ENCODE results near the gene AKR1D1. TPM values are rescaled to one million over a fixed set of nuclear protein-coding genes. Genes with fewer than 3 reads are reported as not detected.

Gene AKR1D1
- total RNA-seq = under 1 TPM in 1 of 4 donors, not detected in 3; 0.34 TPM

DNA sequence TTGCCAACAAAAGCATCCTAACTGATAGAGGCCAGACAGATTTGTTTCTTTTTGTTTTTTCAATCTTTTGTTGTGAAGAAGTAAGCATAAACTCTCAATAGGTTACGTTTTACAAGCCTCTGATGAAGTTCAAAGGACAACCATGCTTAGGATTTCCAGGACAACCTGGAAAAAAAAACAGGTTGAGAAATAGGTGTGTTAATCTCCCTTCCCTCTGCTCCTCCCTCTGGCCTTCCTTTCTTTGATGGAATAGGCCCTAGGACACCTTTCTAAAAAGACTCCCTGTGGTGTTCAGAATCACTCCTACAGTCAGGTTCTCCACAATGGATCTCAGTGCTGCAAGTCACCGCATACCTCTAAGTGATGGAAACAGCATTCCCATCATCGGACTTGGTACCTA is at the start of gene AKR1D1:
Gene AKR1D1 (plus strand): TSS at position 264 of the 400 bp plus-strand sequence. CDS start 60 bp downstream, at position 324.
- TF ChIP-seq, protein P1, sequence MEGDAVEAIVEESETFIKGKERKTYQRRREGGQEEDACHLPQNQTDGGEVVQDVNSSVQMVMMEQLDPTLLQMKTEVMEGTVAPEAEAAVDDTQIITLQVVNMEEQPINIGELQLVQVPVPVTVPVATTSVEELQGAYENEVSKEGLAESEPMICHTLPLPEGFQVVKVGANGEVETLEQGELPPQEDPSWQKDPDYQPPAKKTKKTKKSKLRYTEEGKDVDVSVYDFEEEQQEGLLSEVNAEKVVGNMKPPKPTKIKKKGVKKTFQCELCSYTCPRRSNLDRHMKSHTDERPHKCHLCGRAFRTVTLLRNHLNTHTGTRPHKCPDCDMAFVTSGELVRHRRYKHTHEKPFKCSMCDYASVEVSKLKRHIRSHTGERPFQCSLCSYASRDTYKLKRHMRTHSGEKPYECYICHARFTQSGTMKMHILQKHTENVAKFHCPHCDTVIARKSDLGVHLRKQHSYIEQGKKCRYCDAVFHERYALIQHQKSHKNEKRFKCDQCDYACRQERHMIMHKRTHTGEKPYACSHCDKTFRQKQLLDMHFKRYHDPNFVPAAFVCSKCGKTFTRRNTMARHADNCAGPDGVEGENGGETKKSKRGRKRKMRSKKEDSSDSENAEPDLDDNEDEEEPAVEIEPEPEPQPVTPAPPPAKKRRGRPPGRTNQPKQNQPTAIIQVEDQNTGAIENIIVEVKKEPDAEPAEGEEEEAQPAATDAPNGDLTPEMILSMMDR (IDR thresholded peaks at IDR 0.05; ENCODE audit: low read depth) = no peak

DNA sequence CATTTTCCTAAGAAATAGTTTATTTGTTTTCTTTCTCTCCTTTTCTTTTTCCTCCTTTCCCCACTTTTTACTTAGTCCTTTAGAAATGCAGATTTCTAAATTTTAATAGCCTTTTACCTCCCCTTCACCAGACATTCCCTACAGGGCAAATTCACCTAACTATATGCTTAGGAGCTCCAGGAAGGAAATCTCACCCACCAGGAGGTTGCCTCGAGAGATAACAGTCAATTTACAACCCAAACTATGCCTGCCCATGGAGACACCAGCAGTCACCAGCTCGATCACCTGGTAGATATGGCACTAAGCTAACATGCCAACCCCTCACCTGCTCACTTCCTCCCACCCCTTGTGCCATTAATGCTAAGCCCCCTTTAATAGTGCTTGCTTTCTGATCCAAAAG is 49.2 kb upstream of the AKR1D1 start:
- TF ChIP-seq, protein P1 (IDR thresholded peaks at IDR 0.05; ENCODE audit: low read depth) = no peak

- TF ChIP-seq, protein P1 (IDR thresholded peaks at IDR 0.05; ENCODE audit: low read depth) = no peak
These were observed 47.1 kb upstream of the AKR1D1 start for GRCh38 chr7:138029126-138029525.

DNA sequence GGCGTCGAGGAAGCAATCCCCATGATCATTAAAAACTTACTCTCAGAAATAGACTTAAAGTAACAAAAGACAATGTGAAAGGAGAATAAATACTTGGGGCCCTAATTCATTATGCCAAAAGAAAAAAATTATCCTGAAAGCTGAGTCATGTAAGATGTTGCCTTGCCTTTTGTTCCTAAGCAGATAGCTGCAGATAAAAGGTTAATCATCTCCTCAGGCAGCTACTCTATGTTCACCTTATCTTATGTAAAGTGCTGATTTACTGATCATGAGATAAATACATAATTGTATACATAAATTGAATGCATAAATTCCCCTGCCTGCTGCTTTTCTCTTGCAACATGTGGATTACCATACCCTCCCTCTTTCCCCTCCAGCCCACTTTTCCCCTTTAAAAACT is 46.3 kb upstream of the AKR1D1 start:
- TF ChIP-seq, protein P1 (IDR thresholded peaks at IDR 0.05; ENCODE audit: low read depth) = no peak

DNA sequence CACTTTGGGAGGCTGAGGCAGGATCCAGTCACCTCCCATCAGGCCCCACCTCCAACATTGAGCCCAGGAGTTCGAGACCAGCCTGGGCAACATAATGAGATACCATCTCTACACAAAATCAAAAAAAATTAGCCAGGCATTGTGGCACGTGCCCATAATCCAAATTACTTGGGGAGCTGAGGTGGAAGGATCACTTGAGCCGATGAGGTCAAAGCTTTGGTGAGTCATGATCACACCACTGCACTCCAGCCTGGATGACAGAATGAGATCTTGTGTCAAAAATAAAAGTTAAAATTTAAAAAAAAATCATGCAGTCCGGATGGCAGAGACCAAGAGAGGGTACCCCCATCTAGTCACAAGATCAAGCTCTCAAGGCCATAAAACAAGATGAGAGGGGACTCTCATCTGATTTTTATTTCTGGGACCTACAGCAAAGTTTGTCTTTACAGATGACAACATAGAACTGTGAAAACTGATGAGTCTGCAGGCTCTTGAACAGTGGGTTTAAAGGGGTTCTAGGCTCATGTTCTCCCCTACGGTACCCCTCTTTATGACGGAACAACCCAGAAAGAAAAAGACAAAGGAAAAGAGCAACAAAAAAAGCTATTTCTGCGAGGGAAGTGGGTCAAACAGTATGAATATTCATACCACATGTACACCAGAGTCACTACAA is 45.4 kb upstream of the AKR1D1 start:
- TF ChIP-seq, protein P1 (IDR thresholded peaks at IDR 0.05; ENCODE audit: low read depth) = no peak

GRCh38 chr7:138032186-138032585 is 44.1 kb upstream of the AKR1D1 start:
- TF ChIP-seq, protein P1 (IDR thresholded peaks at IDR 0.05; ENCODE audit: low read depth) = no peak

- TF ChIP-seq, protein P1 (IDR thresholded peaks at IDR 0.05; ENCODE audit: low read depth) = no peak
These were observed 43.5 kb upstream of the AKR1D1 start for GRCh38 chr7:138032770-138033169.
